Measurements from ENCODE around the gene ARHGAP23.
"Not testable (repeated sequence)": the region's sequence is repeated elsewhere in the genome, so short reads cannot be mapped to it uniquely, and the experiment has no call there.

DNA sequence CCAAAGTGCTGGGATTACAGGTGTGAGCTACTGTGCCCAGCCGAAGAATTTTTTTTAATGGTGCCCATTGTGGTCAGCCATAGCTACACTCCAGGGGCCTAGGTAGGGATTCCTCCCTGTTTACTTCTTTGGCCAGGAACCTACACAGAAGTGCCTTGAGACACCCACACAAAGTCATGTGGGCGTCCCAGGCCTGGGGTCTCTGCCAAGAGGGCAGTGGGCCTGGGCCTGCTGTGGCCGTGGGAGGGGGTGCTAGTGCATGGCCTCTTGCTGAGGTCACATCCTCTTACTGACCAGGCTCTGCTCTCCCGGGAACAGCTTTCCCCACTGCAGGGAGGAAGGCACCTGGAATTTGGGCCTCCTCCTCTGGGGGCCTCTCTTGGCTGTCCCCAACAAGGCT, 50.4 kb downstream of the ARHGAP23 start:
- TF ChIP-seq, protein P1, sequence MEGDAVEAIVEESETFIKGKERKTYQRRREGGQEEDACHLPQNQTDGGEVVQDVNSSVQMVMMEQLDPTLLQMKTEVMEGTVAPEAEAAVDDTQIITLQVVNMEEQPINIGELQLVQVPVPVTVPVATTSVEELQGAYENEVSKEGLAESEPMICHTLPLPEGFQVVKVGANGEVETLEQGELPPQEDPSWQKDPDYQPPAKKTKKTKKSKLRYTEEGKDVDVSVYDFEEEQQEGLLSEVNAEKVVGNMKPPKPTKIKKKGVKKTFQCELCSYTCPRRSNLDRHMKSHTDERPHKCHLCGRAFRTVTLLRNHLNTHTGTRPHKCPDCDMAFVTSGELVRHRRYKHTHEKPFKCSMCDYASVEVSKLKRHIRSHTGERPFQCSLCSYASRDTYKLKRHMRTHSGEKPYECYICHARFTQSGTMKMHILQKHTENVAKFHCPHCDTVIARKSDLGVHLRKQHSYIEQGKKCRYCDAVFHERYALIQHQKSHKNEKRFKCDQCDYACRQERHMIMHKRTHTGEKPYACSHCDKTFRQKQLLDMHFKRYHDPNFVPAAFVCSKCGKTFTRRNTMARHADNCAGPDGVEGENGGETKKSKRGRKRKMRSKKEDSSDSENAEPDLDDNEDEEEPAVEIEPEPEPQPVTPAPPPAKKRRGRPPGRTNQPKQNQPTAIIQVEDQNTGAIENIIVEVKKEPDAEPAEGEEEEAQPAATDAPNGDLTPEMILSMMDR (IDR thresholded peaks at IDR 0.05), result not testable (repeated sequence)
- TF ChIP-seq POLR2A (IDR thresholded peaks at IDR 0.05), result not testable (repeated sequence)

Measured in thyroid gland (tissue), 4 donors.